H9 (cell line): ENCODE data around the gene TSPAN18. TPM values are rescaled to one million over a fixed set of nuclear protein-coding genes. Genes with fewer than 3 reads are reported as not detected.

ENCODE experiments used
- DNase-seq: peaks from one replicate; pipeline ENCODE4 v3.0.0-alpha.2; 2017
- H2AFZ ChIP-seq: one replicate; pipeline ENCODE4 v1.6.1; 2013; ENCODE audit warnings: mild to moderate bottlenecking, low read length, control low read depth, moderate library complexity
- H2AK5ac ChIP-seq: 2 replicates; pipeline ENCODE4 v1.6.1; 2013; ENCODE audit warnings: low read length, control low read depth, mixed read lengths; ENCODE audit not compliant: insufficient read length
- H2BK120ac ChIP-seq: one replicate; pipeline ENCODE4 v1.6.1; 2013; ENCODE audit warnings: low read depth, mild to moderate bottlenecking, low read length, control low read depth, inconsistent platforms; ENCODE audit not compliant: poor library complexity, severe bottlenecking
- H2BK12ac ChIP-seq: 2 replicates; pipeline ENCODE4 v1.6.1; 2013; ENCODE audit warnings: low read length, control low read depth, mixed read lengths, low read depth; ENCODE audit not compliant: insufficient read length
- H2BK15ac ChIP-seq: 2 replicates; pipeline ENCODE4 v1.6.1; 2013; ENCODE audit warnings: low read depth, low read length, control low read depth
- H2BK20ac ChIP-seq: one replicate; pipeline ENCODE4 v1.6.1; 2013; ENCODE audit warnings: low read depth, mild to moderate bottlenecking, low read length, control low read depth, inconsistent platforms; ENCODE audit not compliant: poor library complexity, severe bottlenecking
- H2BK5ac ChIP-seq: 2 replicates; pipeline ENCODE4 v1.6.1; 2013; ENCODE audit warnings: low read length, control low read depth, mixed read lengths; ENCODE audit not compliant: insufficient read length
- H3K14ac ChIP-seq: 2 replicates; pipeline ENCODE4 v1.6.1; 2013; ENCODE audit warnings: low read length, control low read depth; ENCODE audit not compliant: insufficient read depth
- H3K18ac ChIP-seq: 2 replicates; pipeline ENCODE4 v1.6.1; 2013; ENCODE audit warnings: low read depth, mild to moderate bottlenecking, mixed read lengths, low read length, control low read depth; ENCODE audit not compliant: insufficient read length
- H3K23ac ChIP-seq: 2 replicates; pipeline ENCODE4 v1.6.1; 2013; ENCODE audit warnings: low read length, control low read depth, mixed read lengths, low read depth; ENCODE audit not compliant: insufficient read length
- H3K23me2 ChIP-seq: 2 replicates; pipeline ENCODE4 v1.6.1; 2013; ENCODE audit warnings: low read depth, mild to moderate bottlenecking, mixed read lengths, low read length, control low read depth; ENCODE audit not compliant: insufficient read length, poor library complexity, severe bottlenecking
- H3K27ac ChIP-seq: 2 replicates; pipeline ENCODE4 v1.5.1; 2013; ENCODE audit warnings: low read length, control low read depth, mixed read lengths, low read depth; ENCODE audit not compliant: insufficient read length
- H3K27me3 ChIP-seq: 2 replicates; pipeline ENCODE4 v1.6.1; 2013; ENCODE audit warnings: low read length, control low read depth, inconsistent platforms; ENCODE audit not compliant: insufficient read depth
- H3K4ac ChIP-seq: 2 replicates; pipeline ENCODE4 v1.6.1; 2013; ENCODE audit warnings: low read depth, mild to moderate bottlenecking, control low read depth, inconsistent platforms, low read length, moderate library complexity
- H3K4me1 ChIP-seq: 2 replicates; pipeline ENCODE4 v1.6.1; 2013; ENCODE audit warnings: low read length, control low read depth, inconsistent platforms; ENCODE audit not compliant: insufficient read depth
- H3K4me2 ChIP-seq: 2 replicates; pipeline ENCODE4 v1.6.1; 2013; ENCODE audit warnings: low read length, control low read depth, mixed read lengths; ENCODE audit not compliant: insufficient read length, insufficient read depth
- H3K56ac ChIP-seq: 2 replicates; pipeline ENCODE4 v1.6.1; 2013; ENCODE audit warnings: low read depth, mild to moderate bottlenecking, mixed read lengths, low read length, control low read depth; ENCODE audit not compliant: insufficient read length
- H3K79me1 ChIP-seq: 2 replicates; pipeline ENCODE4 v1.6.1; 2013; ENCODE audit warnings: low read depth, mild to moderate bottlenecking, moderate library complexity, low read length, control low read depth, inconsistent platforms; ENCODE audit not compliant: insufficient read depth, poor library complexity, severe bottlenecking
- H3K79me2 ChIP-seq: 2 replicates; pipeline ENCODE4 v1.6.1; 2013; ENCODE audit warnings: low read length, control low read depth, inconsistent platforms; ENCODE audit not compliant: insufficient read depth
- H3K9ac ChIP-seq: 2 replicates; pipeline ENCODE4 v1.6.1; 2013; ENCODE audit warnings: low read length, control low read depth, mixed read lengths; ENCODE audit not compliant: insufficient read length; ENCODE audit errors: extremely low read depth
- H3K9me3 ChIP-seq: one replicate; pipeline ENCODE4 v1.6.1; 2013; ENCODE audit warnings: low read depth, low read length, inconsistent platforms; ENCODE audit not compliant: control insufficient read depth
- H3T11ph ChIP-seq: one replicate; pipeline ENCODE4 v1.6.1; 2013; ENCODE audit warnings: mild to moderate bottlenecking, low read length, control low read depth, inconsistent platforms
- H4K20me1 ChIP-seq: one replicate; pipeline ENCODE4 v1.6.1; 2013; ENCODE audit not compliant: control insufficient read depth, insufficient read length, insufficient read depth
- H4K5ac ChIP-seq: 2 replicates; pipeline ENCODE4 v1.6.1; 2013; ENCODE audit warnings: low read depth, mild to moderate bottlenecking, mixed read lengths, low read length, control low read depth; ENCODE audit not compliant: insufficient read length
- H4K8ac ChIP-seq: replicated peaks from 2 replicates; pipeline ENCODE4 v1.6.1; 2013; ENCODE audit warnings: low read length, control low read depth, mixed read lengths, low read depth; ENCODE audit not compliant: insufficient read length
- H4K91ac ChIP-seq: 2 replicates; pipeline ENCODE4 v1.6.1; 2013; ENCODE audit warnings: low read depth, mild to moderate bottlenecking, moderate library complexity, mixed read lengths, low read length, control low read depth; ENCODE audit not compliant: insufficient read length
- H3K27ac Mint-ChIP-seq, 3 experiments: 2 replicates in 2 of 3; 3 replicates in 1 of 3; pipeline ENCODE4 v1.8.0; 2020 to 2021; ENCODE audit warnings: mixed read lengths in 3 of 3, mild to moderate bottlenecking in 1 of 3, moderate library complexity in 1 of 3
- H3K27me3 Mint-ChIP-seq: 2 replicates; pipeline ENCODE4 v1.8.0; 2021; ENCODE audit warnings: low read depth, mild to moderate bottlenecking, moderate library complexity, mixed read lengths
- H3K36me3 Mint-ChIP-seq, 3 experiments: 2 replicates in 2 of 3; 3 replicates in 1 of 3; pipeline ENCODE4 v1.8.0; 2020 to 2021; ENCODE audit warnings: low read depth in 3 of 3, mixed read lengths in 3 of 3; ENCODE audit not compliant: insufficient read depth in 1 of 3
- H3K4me1 Mint-ChIP-seq, 2 experiments: 2 replicates each; pipeline ENCODE4 v1.8.0; 2020; ENCODE audit warnings: mixed read lengths in 2 of 2
- H3K4me3 Mint-ChIP-seq, 2 experiments: 2 replicates in 1 of 2; 3 replicates in 1 of 2; pipeline ENCODE4 v1.8.0; 2020 to 2021; ENCODE audit warnings: mild to moderate bottlenecking in 2 of 2, mixed read lengths in 2 of 2, moderate library complexity in 1 of 2
- H3K9me3 Mint-ChIP-seq, 2 experiments: 2 replicates in 1 of 2; 3 replicates in 1 of 2; pipeline ENCODE4 v1.8.0; 2020; ENCODE audit warnings: mild to moderate bottlenecking in 2 of 2, mixed read lengths in 2 of 2, moderate library complexity in 1 of 2
- CTCF ChIP-seq: fragments of 200-600 bp; sonication (generic); conservative IDR thresholded peaks from 3 replicates; pipeline ENCODE4 v1.8.0; 2021; ENCODE audit warnings: antibody characterized with exemption, mild to moderate bottlenecking
- WGBS: extraction: QIAGEN DNeasy Blood & Tissue Kit; methylation state at CpG from one replicate; pipeline ENCODE4 v1.1.7; 2013; ENCODE audit warnings: missing lambda C conversion rate, low lambda C conversion rate, mixed read lengths; ENCODE audit not compliant: insufficient read length; ENCODE audit errors: extremely low coverage; 5-methylcytosine and 5-hydroxymethylcytosine counted together
- total RNA-seq: library from RNA; stranded (reverse); gene quantifications from 2 replicates; pipeline ENCODE4 v1.2.1, GENCODE V29; 2021

Gene TSPAN18
- total RNA-seq, 1 experiment from 2014 or later: 25.3 TPM

- Histone ChIP-seq H3K9ac (no peak overlapping the region), H3K14ac (peak overlapping the region; percentile 57; the same call in 1 of the 2 replicates), H2BK120ac (no peak overlapping the region), H2BK15ac (no peak overlapping the region), H4K5ac (no peak overlapping the region), H3K18ac (no peak overlapping the region), H4K20me1 (no peaks in the 10 kb centered on the region), H2AFZ (no peak overlapping the region), H3K79me1 (no peaks in the 10 kb centered on the region), H3K4me1 (peaks cover 17% of the 10 kb centered on the region), H2AK5ac (peak overlapping the region; percentile 66), H2BK5ac (no peak overlapping the region), H3K79me2 (no peaks in the 10 kb centered on the region), H3K4ac (no peak overlapping the region), H3K56ac (peak overlapping the region; percentile 41), H2BK12ac (no peak overlapping the region), H3K23me2 (no peaks in the 10 kb centered on the region), H4K8ac (no peak overlapping the region), H3K27me3 (no peaks in the 10 kb centered on the region; the same call in 1 of the 2 replicates), H3K9me3 (no peaks in the 10 kb centered on the region), H3K23ac (no peak overlapping the region), H2BK20ac (no peak overlapping the region), H4K91ac (peak overlapping the region; percentile 18), H3T11ph (no peak overlapping the region), H3K27ac (no peak overlapping the region), H3K4me2 (no peak overlapping the region)
- Mint-ChIP-seq H3K4me1 (peaks cover 48 to 64% of the 10 kb centered on the region in 2 experiments), H3K27ac (no peak overlapping the region; a peak in 1 of 7 replicates), H3K27me3 (peaks cover 17% of the 10 kb centered on the region), H3K9me3 (no peaks in the 10 kb centered on the region), H3K4me3 (peak overlapping the region in 1 of 2 experiments; percentile 55; a peak in 1 of 5 replicates), H3K36me3 (peaks cover 0 to 4% (median 3%) of the 10 kb centered on the region in 3 experiments; a peak in 3 of 7 replicates)
- no peak for TF ChIP-seq CTCF
- no CpG with 5 or more reads among the region's 11 CpGs for WGBS
- no peak for DNase-seq
Observed at GRCh38 chr11:44742508-44743246, 15.9 kb downstream of the TSPAN18 start.
